Spleen (tissue), 11 donors: ENCODE data around the gene MICAL3. TPM values are rescaled to one million over a fixed set of nuclear protein-coding genes. Genes with fewer than 3 reads are reported as not detected.

ENCODE experiments used
- DNase-seq: peaks from one replicate; pipeline ENCODE4 v3.0.0-alpha.2; 2020
- H3K27ac ChIP-seq, 8 donors: fragments of 200-600 bp; sonication (generic) in 7 of 8; 1 replicate in 4 of 8; 2 replicates in 4 of 8; pipeline versions ENCODE4 v1.5.0 to v1.8.0; 2016 to 2021; ENCODE audit warnings: inconsistent platforms in 4 of 8, mild to moderate bottlenecking in 4 of 8, moderate library complexity in 1 of 8
- H3K27me3 ChIP-seq, 7 donors: fragments of 200-600 bp; sonication (generic) in 6 of 7; replicated peaks in 1 of 7; 1 replicate in 4 of 7; 2 replicates in 3 of 7; pipeline versions ENCODE4 v1.5.0 to v1.8.0; 2016 to 2021; ENCODE audit warnings: inconsistent platforms in 3 of 7, mild to moderate bottlenecking in 1 of 7
- H3K36me3 ChIP-seq, 6 donors: fragments of 200-600 bp; sonication (generic) in 5 of 6; 1 replicate in 4 of 6; 2 replicates in 2 of 6; pipeline versions ENCODE4 v1.5.0 to v1.8.0; 2016 to 2021; ENCODE audit warnings: inconsistent platforms in 2 of 6
- H3K4me1 ChIP-seq, 6 donors: fragments of 200-600 bp; sonication (generic) in 5 of 6; 1 replicate in 3 of 6; 2 replicates in 3 of 6; pipeline versions ENCODE4 v1.5.0 to v1.8.0; 2016 to 2021; ENCODE audit warnings: inconsistent platforms in 3 of 6
- H3K4me3 ChIP-seq, 8 donors: fragments of 200-600 bp; sonication (generic) in 7 of 8; 1 replicate in 4 of 8; 2 replicates in 4 of 8; pipeline versions ENCODE4 v1.5.0 to v1.8.0; 2016 to 2021; ENCODE audit warnings: inconsistent platforms in 4 of 8, mild to moderate bottlenecking in 4 of 8, moderate library complexity in 2 of 8
- H3K9me3 ChIP-seq, 8 donors: fragments of 200-600 bp; sonication (generic) in 7 of 8; 1 replicate in 4 of 8; 2 replicates in 4 of 8; pipeline versions ENCODE4 v1.5.0 to v1.8.0; 2016 to 2021; ENCODE audit warnings: inconsistent platforms in 4 of 8
- CTCF ChIP-seq, 11 experiments: fragments of 200-600 bp in 7 of 11; fragments of 450-650 bp in 4 of 11; sonication (generic) in 4 of 11; IDR thresholded peaks in 8 of 11; conservative IDR thresholded peaks in 3 of 11; 1 replicate in 7 of 11; 2 replicates in 4 of 11; pipeline versions ENCODE4 v1.4.0 to v1.8.0; 2016 to 2021; ENCODE audit warnings: antibody characterized with exemption in 11 of 11, inconsistent platforms in 4 of 11, mild to moderate bottlenecking in 1 of 11
- POLR2A ChIP-seq, 3 donors: fragments of 450-650 bp; IDR thresholded peaks; one replicate each; pipeline ENCODE4 v1.5.1; 2017; ENCODE audit warnings: antibody characterized with exemption in 3 of 3, mild to moderate bottlenecking in 1 of 3
- POLR2AphosphoS5 ChIP-seq, 3 donors: sonication (generic); formaldehyde crosslinking; IDR thresholded peaks; one replicate each; pipeline ENCODE4 v1.5.1; 2017; ENCODE audit warnings: antibody characterized with exemption in 3 of 3
- WGBS, 5 donors: extraction: QIAGEN DNeasy Blood & Tissue Kit in 3 of 5; methylation state at CpG; one replicate each; pipeline versions ENCODE4 v1.1.5 to v1.1.7; 2013 to 2018; 5-methylcytosine and 5-hydroxymethylcytosine counted together
- intact Hi-C: fragments of 100-400 bp; cut with DNase I; formaldehyde crosslinking; loops from one replicate; pipeline ENCODE4 v1.15.0; 2023; ENCODE audit warnings: low total_unique reads
- polyA plus RNA-seq, 3 donors: library from polyadenylated mRNA; stranded (reverse); fragments of 200-250 nt; gene quantifications; one replicate each; pipeline ENCODE4 v1.2.1, GENCODE V29; 2013
- total RNA-seq, 7 donors: library from RNA; depleted of rRNA in 3 of 7; stranded (reverse); fragments of >200 nt in 3 of 7; fragmentation: NEBNext Ultra II Directional in 4 of 7; extraction: Animal tissue kit (Norgen Biotek cat#: 25700) in 4 of 7; gene quantifications; one replicate each; pipeline versions ENCODE4 v1.1.0 to v1.2.1, GENCODE V29; 2016 to 2021
- donor health status: healthy with polysubstance abuse.
- donor health status: DM: no; HTN: no; CAD: no; lungs with moderate emphysema.
- donor health status: DM: no; HTN: no; CAD: no.
- donor health status: Bipolar disorder and iron deficiency.
- donor health status: healthy.
- donor health status: DM: no; HTN: no; CAD: no.
- donor health status: DM: yes; HTN: yes; CAD: no.

MICAL3 gene
- total and polyA plus RNA-seq, 10 donors: 2.6 to 133 (median 75.2) TPM

GRCh38 chr22:17978027-17978426 lies 46.3 kb downstream of the MICAL3 start:
- Histone ChIP-seq H3K27ac (no peak overlapping the region), H3K4me1 (peaks cover 16 to 77% (median 62%) of the 10 kb centered on the region in 6 donors), H3K4me3 (no peak overlapping the region), H3K27me3 (no peaks in the 10 kb centered on the region), H3K36me3 (peaks cover 0 to 15% (median 2%) of the 10 kb centered on the region in 6 donors), H3K9me3 (no peaks in the 10 kb centered on the region)
- no peak for DNase-seq
- TF ChIP-seq CTCF (IDR thresholded peaks at IDR 0.05 in 8 of 11, conservative IDR thresholded peaks at IDR 0.05 in 3 of 11): no peak
- TF ChIP-seq POLR2A (IDR thresholded peaks at IDR 0.05): no peak
- TF ChIP-seq POLR2AphosphoS5 (IDR thresholded peaks at IDR 0.05): no peak
- intact Hi-C loops: no loop called here

- no peak overlapping the region for H3K27ac ChIP-seq
- H3K27me3 ChIP-seq: no peaks in the 10 kb centered on the region
- intact Hi-C loops: no loop called here
- no peak overlapping the region for H3K4me3 ChIP-seq
- DNase-seq: no peak
- TF ChIP-seq POLR2AphosphoS5 (IDR thresholded peaks at IDR 0.05) (no peak), CTCF (IDR thresholded peaks at IDR 0.05 in 8 of 11, conservative IDR thresholded peaks at IDR 0.05 in 3 of 11) (no peak), POLR2A (IDR thresholded peaks at IDR 0.05) (no peak)
- H3K4me1 ChIP-seq: peaks cover 19 to 81% (median 69%) of the 10 kb centered on the region in 6 donors
- H3K9me3 ChIP-seq: no peaks in the 10 kb centered on the region
- H3K36me3 ChIP-seq: peaks cover 0 to 18% (median 2%) of the 10 kb centered on the region in 6 donors
- WGBS, 5 donors: 77 to 92% (median 88%) methylated on average over 2 of the region's 2 CpGs
These were observed 47.0 kb downstream of the MICAL3 start for GRCh38 chr22:17977371-17977770.

- no peak overlapping the region for H3K27ac ChIP-seq
- peaks cover 26 to 84% (median 68%) of the 10 kb centered on the region in 6 donors for H3K4me1 ChIP-seq
- peaks cover 0 to 22% (median 2%) of the 10 kb centered on the region in 6 donors for H3K36me3 ChIP-seq
- intact Hi-C loops: no loop called here
- 44 to 66% (median 55%) methylated on average over 3 of the region's 3 CpGs for WGBS, 5 donors
- no peak overlapping the region for H3K4me3 ChIP-seq
- no peak for DNase-seq
- H3K27me3 ChIP-seq: no peaks in the 10 kb centered on the region
- TF ChIP-seq POLR2A (IDR thresholded peaks at IDR 0.05): no peak
- no peak for TF ChIP-seq POLR2AphosphoS5 (IDR thresholded peaks at IDR 0.05)
- TF ChIP-seq CTCF (IDR thresholded peaks at IDR 0.05 in 8 of 11, conservative IDR thresholded peaks at IDR 0.05 in 3 of 11): no peak
- no peaks in the 10 kb centered on the region for H3K9me3 ChIP-seq
These were observed 48.2 kb downstream of the MICAL3 start for GRCh38 chr22:17976121-17976520.

- DNase-seq: no peak
- no peaks in the 10 kb centered on the region for H3K27me3 ChIP-seq
- H3K4me1 ChIP-seq: peaks cover 16 to 84% (median 68%) of the 10 kb centered on the region in 6 donors
- no peak overlapping the region for H3K4me3 ChIP-seq
- H3K27ac ChIP-seq: no peak overlapping the region
- no peak for TF ChIP-seq CTCF (IDR thresholded peaks at IDR 0.05 in 8 of 11, conservative IDR thresholded peaks at IDR 0.05 in 3 of 11)
- TF ChIP-seq POLR2AphosphoS5 (IDR thresholded peaks at IDR 0.05): no peak
- no peak for TF ChIP-seq POLR2A (IDR thresholded peaks at IDR 0.05)
- H3K9me3 ChIP-seq: no peaks in the 10 kb centered on the region
- peaks cover 0 to 22% (median 2%) of the 10 kb centered on the region in 6 donors for H3K36me3 ChIP-seq
- WGBS, 5 donors: 47 to 73% (median 71%) methylated on average over 8 of the region's 8 CpGs
- intact Hi-C loops: no loop called here
These were observed 49.5 kb downstream of the MICAL3 start for GRCh38 chr22:17974703-17975372.
